HCT116 (cell line): ENCODE measurements around the gene TOPBP1. TPM values are rescaled to one million over a fixed set of nuclear protein-coding genes. Genes with fewer than 3 reads are reported as not detected.

Experiments used
- ATAC-seq: fragments of 200-7000 bp; cut with Tn5 transposase; 2 replicates; pipeline ENCODE4 v1.9.1; 2020; ENCODE audit warnings: mild to moderate bottlenecking, moderate library complexity
- BruUV-seq: library from RNA; stranded (reverse); fragments of 400-500 nt; replicated peaks from 2 replicates; lab custom pipeline; 2021; lab: Mats Ljungman, UMichigan
- CTCF ChIA-PET: fragments of 300-600 bp; sonication (Branson Sonifier 250); formaldehyde crosslinking; loops from one replicate; lab custom pipeline; 2021; ENCODE audit warnings: antibody characterized with exemption; lab: Charles Lee
- POLR2A ChIA-PET: fragments of 300-600, 350-600 bp; sonication (Branson Sonifier 250); formaldehyde crosslinking; loops from one replicate; lab custom pipeline; 2021; ENCODE audit warnings: antibody characterized with exemption; lab: Charles Lee
- RAD21 ChIA-PET, 2 experiments: fragments of 300-600 bp; sonication (Branson Sonifier 250); formaldehyde crosslinking; loops; one replicate each; lab custom pipeline; 2023; ENCODE audit warnings: low total read pairs in 2 of 2; ENCODE audit not compliant: uncharacterized antibody in 2 of 2, unreplicated experiment in 2 of 2, low non-redundant PET in 1 of 2; lab: Charles Lee
- DNase-seq: peaks from one replicate; pipeline ENCODE4 v3.0.0-alpha.2; 2010; ENCODE audit warnings: low read depth, low spot score
- H2AFZ ChIP-seq: fragments of 200-600 bp; shearing (Covaris generic), sonication (generic); 2 replicates; pipeline ENCODE4 v1.6.1; 2017; ENCODE audit warnings: low read depth, mixed run types, mixed read lengths, antibody characterized with exemption, low read length; ENCODE audit not compliant: poor library complexity, severe bottlenecking
- H3K27ac ChIP-seq: 2 replicates; pipeline ENCODE4 v1.5.1; 2012; ENCODE audit warnings: low read depth, low read length
- H3K27me3 ChIP-seq: fragments of 200-600 bp; sonication (generic); 2 replicates; pipeline ENCODE4 v1.6.1; 2016; ENCODE audit warnings: mixed run types, low read length, mixed read lengths; ENCODE audit not compliant: insufficient read depth
- H3K36me3 ChIP-seq, 2 experiments: fragments of 200-500 bp in 1 of 2; fragments of 200-600 bp in 1 of 2; sonication (Bioruptor generic) in 1 of 2; sonication (generic) in 1 of 2; 2 replicates each; pipeline versions ENCODE4 v1.5.1 to v1.6.1; 2014 to 2016; ENCODE audit warnings: low read length in 2 of 2, inconsistent platforms in 1 of 2, mixed read lengths in 1 of 2, mixed run types in 1 of 2; ENCODE audit not compliant: insufficient read depth in 2 of 2, control insufficient read depth in 1 of 2
- H3K4me1 ChIP-seq, 2 experiments: fragments of 200-600 bp in 1 of 2; sonication (generic) in 1 of 2; 2 replicates each; pipeline versions ENCODE4 v1.5.1 to v1.6.1; 2012 to 2017; ENCODE audit warnings: low read length in 2 of 2, inconsistent platforms in 1 of 2, mild to moderate bottlenecking in 1 of 2, mixed read lengths in 1 of 2, mixed run types in 1 of 2, moderate library complexity in 1 of 2; ENCODE audit not compliant: insufficient read depth in 2 of 2, control insufficient read depth in 1 of 2
- H3K4me2 ChIP-seq: fragments of 200-600 bp; sonication (generic); 2 replicates; pipeline ENCODE4 v1.6.1; 2017; ENCODE audit warnings: mixed run types, low read length, mixed read lengths
- H3K4me3 ChIP-seq, 2 experiments: fragments of 200-600 bp in 1 of 2; sonication (generic) in 1 of 2; replicated peaks in 1 of 2; 2 replicates each; pipeline ENCODE4 v1.5.1; 2011 to 2016; ENCODE audit warnings: low read length in 2 of 2, control low read depth in 1 of 2, low read depth in 1 of 2, mild to moderate bottlenecking in 1 of 2, mixed read lengths in 1 of 2, mixed run types in 1 of 2
- H3K79me2 ChIP-seq: fragments of 200-600 bp; sonication (generic); 2 replicates; pipeline ENCODE4 v1.6.1; 2017; ENCODE audit warnings: mild to moderate bottlenecking, mixed run types, low read length, moderate library complexity, mixed read lengths; ENCODE audit not compliant: insufficient read depth
- H3K9ac ChIP-seq: fragments of 200-600 bp; sonication (generic); 2 replicates; pipeline ENCODE4 v1.6.1; 2016; ENCODE audit warnings: low read length, mixed read lengths
- H3K9me2 ChIP-seq: fragments of 200-600 bp; sonication (generic), shearing (Covaris generic); 2 replicates; pipeline ENCODE4 v1.6.1; 2017; ENCODE audit warnings: mixed run types, mild to moderate bottlenecking, moderate library complexity; ENCODE audit not compliant: insufficient read depth
- H3K9me3 ChIP-seq, 2 experiments: fragments of 200-500 bp in 1 of 2; fragments of 200-600 bp in 1 of 2; sonication (Bioruptor generic) in 1 of 2; sonication (generic) in 1 of 2; 2 replicates each; pipeline ENCODE4 v1.6.1; 2014 to 2017; ENCODE audit warnings: low read length in 2 of 2, mixed read lengths in 2 of 2, inconsistent platforms in 1 of 2, low read depth in 1 of 2, mild to moderate bottlenecking in 1 of 2, mixed run types in 1 of 2, moderate library complexity in 1 of 2; ENCODE audit not compliant: control insufficient read depth in 1 of 2, insufficient read depth in 1 of 2
- H4K20me1 ChIP-seq: fragments of 200-600 bp; sonication (generic), shearing (Covaris generic); 2 replicates; pipeline ENCODE4 v1.6.1; 2017; ENCODE audit warnings: mixed run types, mild to moderate bottlenecking, moderate library complexity; ENCODE audit not compliant: insufficient read depth
- CBX3 ChIP-seq: IDR thresholded peaks from 2 replicates; pipeline ENCODE4 v1.6.1; 2012; ENCODE audit warnings: low read depth
- CEBPB ChIP-seq: IDR thresholded peaks from 2 replicates; pipeline ENCODE4 v1.6.1; 2012; ENCODE audit warnings: low read depth
- EGR1 ChIP-seq: IDR thresholded peaks from 2 replicates; pipeline ENCODE4 v1.6.1; 2012; ENCODE audit warnings: low read depth
- ELF1 ChIP-seq: IDR thresholded peaks from 2 replicates; pipeline ENCODE4 v1.6.1; 2012; ENCODE audit warnings: low read depth, borderline replicate concordance
- EZH2 ChIP-seq: fragments of 200-600 bp; sonication (generic); IDR thresholded peaks from 2 replicates; pipeline ENCODE4 v1.6.1; 2017; ENCODE audit warnings: antibody characterized with exemption, mixed run types
- EZH2phosphoT487 ChIP-seq: fragments of 200-600 bp; IDR thresholded peaks from 2 replicates; pipeline ENCODE4 v1.6.1; 2018; ENCODE audit warnings: antibody characterized with exemption, borderline replicate concordance
- FOSL1 ChIP-seq: IDR thresholded peaks from 2 replicates; pipeline ENCODE4 v1.6.1; 2012; ENCODE audit warnings: low read depth
- JUND ChIP-seq: IDR thresholded peaks from 2 replicates; pipeline ENCODE4 v1.6.1; 2012
- POLR2A ChIP-seq: IDR thresholded peaks from 2 replicates; pipeline ENCODE4 v1.7.0; 2011; ENCODE audit warnings: borderline replicate concordance; ENCODE audit not compliant: insufficient read depth, insufficient read length; ENCODE audit errors: extremely low read depth
- POLR2AphosphoS5 ChIP-seq: IDR thresholded peaks from 2 replicates; pipeline ENCODE4 v1.6.1; 2011; ENCODE audit warnings: mild to moderate bottlenecking, low read depth, low read length, moderate library complexity
- RAD21 ChIP-seq: IDR thresholded peaks from 2 replicates; pipeline ENCODE4 v1.6.1; 2012; ENCODE audit warnings: low read depth, mild to moderate bottlenecking
- SIN3A ChIP-seq: IDR thresholded peaks from 2 replicates; pipeline ENCODE4 v1.6.1; 2012; ENCODE audit warnings: low read depth
- SP1 ChIP-seq: IDR thresholded peaks from 2 replicates; pipeline ENCODE4 v1.6.1; 2012; ENCODE audit warnings: low read depth
- TCF7L2 ChIP-seq: IDR thresholded peaks from 2 replicates; pipeline ENCODE4 v1.7.0; 2011; ENCODE audit warnings: borderline replicate concordance, inconsistent platforms; ENCODE audit not compliant: insufficient read depth, insufficient read length; ENCODE audit errors: extremely low read depth
- YY1 ChIP-seq: IDR thresholded peaks from 2 replicates; pipeline ENCODE4 v1.6.1; 2011; ENCODE audit warnings: low read length, low read depth, moderate library complexity, mild to moderate bottlenecking; ENCODE audit not compliant: insufficient replicate concordance; ENCODE audit errors: extremely low read depth
- ZNF274 ChIP-seq: fragments of 200-500 bp; sonication (Bioruptor generic); IDR thresholded peaks from 2 replicates; pipeline ENCODE4 v1.6.1; 2014; ENCODE audit warnings: mild to moderate bottlenecking, low read depth, low read length, inconsistent platforms
- intact Hi-C: fragments of 100-400 bp; cut with micrococcal nuclease; formaldehyde crosslinking; loops from 2 replicates; pipeline ENCODE4 v1.10.0; 2022
- total RNA-seq: library from RNA; stranded (reverse); gene quantifications from one replicate; pipeline ENCODE4 v1.2.1, GENCODE V29; 2021; ENCODE audit not compliant: unreplicated experiment
- TF ChIP-seq, protein P1 (sequence below): IDR thresholded peaks from 2 replicates; pipeline ENCODE4 v1.6.1; 2011; ENCODE audit warnings: mild to moderate bottlenecking, low read length, moderate library complexity; ENCODE audit not compliant: insufficient replicate concordance; ENCODE audit errors: extremely low read depth
- TF ChIP-seq, protein P2 (sequence below), 3 experiments: fragments of 200-600 bp in 1 of 3; sonication (generic) in 1 of 3; IDR thresholded peaks in 2 of 3; conservative IDR thresholded peaks in 1 of 3; 2 replicates each; pipeline ENCODE4 v1.5.1; 2012 to 2017; ENCODE audit warnings: low read depth in 2 of 3, low read length in 2 of 3, antibody characterized with exemption in 1 of 3, borderline replicate concordance in 1 of 3, control low read depth in 1 of 3, mild to moderate bottlenecking in 1 of 3, mixed read lengths in 1 of 3, mixed run types in 1 of 3, moderate library complexity in 1 of 3; ENCODE audit not compliant: insufficient read depth in 1 of 3
- TF ChIP-seq, protein P3 (sequence below): IDR thresholded peaks from 2 replicates; pipeline ENCODE4 v1.6.1; 2012
- TF ChIP-seq, protein P4 (sequence below): IDR thresholded peaks from 2 replicates; pipeline ENCODE4 v1.6.1; 2012; ENCODE audit warnings: low read depth

Gene TOPBP1
- total RNA-seq, 1 experiment from 2014 or later: 42.2 TPM

DNA sequence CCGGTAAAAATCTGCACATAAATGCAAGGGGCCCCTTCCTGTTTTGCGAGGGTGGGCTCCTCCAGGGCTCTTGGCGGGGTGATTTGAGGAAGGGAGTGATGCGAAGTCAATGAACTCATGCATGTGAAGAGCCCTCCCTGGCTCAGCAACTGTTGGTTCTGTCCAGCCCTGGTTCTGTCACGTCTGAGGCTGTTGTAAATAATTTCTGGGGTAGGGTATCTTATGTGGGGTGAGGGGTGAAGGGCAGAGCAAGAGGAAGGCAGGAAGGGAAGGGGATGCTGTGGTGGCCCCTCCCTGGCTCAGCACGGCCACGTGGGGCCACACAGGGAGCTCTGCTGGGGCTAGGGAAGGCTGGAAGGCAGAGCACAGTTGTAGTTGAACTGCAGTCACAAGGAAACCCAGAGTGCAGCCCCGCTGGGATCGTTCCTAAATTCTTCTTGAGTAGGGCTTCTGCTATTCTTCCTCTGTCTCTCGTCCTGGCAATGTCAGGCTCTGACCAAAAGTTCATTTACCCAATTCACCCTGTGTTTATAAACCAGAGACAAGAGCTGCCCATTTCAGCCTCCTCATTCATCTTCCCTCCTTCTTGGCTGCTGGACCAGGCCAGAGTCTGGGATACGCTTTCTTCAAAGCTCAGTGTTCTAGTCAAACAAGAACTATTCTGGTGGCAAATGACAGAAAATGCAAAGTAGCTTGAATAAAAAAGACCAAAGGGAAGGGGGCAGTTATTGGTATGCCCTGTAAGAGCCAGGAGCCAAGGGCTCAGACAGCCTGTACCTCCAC is 14.8 kb upstream of the TOPBP1 start:
- Histone ChIP-seq H3K9me3 (no peaks in the 10 kb centered on the region), H3K27me3 (no peaks in the 10 kb centered on the region), H3K4me2 (no peak overlapping the region), H3K4me1 (no peaks in the 10 kb centered on the region), H3K4me3 (no peak overlapping the region), H3K9ac (no peak overlapping the region), H4K20me1 (no peaks in the 10 kb centered on the region), H2AFZ (no peak overlapping the region), H3K27ac (no peak overlapping the region), H3K9me2 (no peaks in the 10 kb centered on the region), H3K36me3 (no peaks in the 10 kb centered on the region), H3K79me2 (no peaks in the 10 kb centered on the region)
- RAD21 ChIA-PET: no interaction called here
- intact Hi-C loops: no loop called here
- no peak for DNase-seq
- POLR2A ChIA-PET: no interaction called here
- CTCF ChIA-PET: interaction anchor here (1.2 kb wide), 1 partner anchor 13 kb away, joined by 4 read pairs; no protein-coding TSS in a partner anchor
- BruUV-seq: no TSS peak
- TF ChIP-seq ELF1: no peak
- TF ChIP-seq POLR2A: no peak
- no peak for TF ChIP-seq ZNF274
- no peak for TF ChIP-seq EGR1
- TF ChIP-seq POLR2AphosphoS5: no peak
- no peak for TF ChIP-seq JUND
- no peak for TF ChIP-seq EZH2
- no peak for TF ChIP-seq RAD21
- TF ChIP-seq, protein P1, sequence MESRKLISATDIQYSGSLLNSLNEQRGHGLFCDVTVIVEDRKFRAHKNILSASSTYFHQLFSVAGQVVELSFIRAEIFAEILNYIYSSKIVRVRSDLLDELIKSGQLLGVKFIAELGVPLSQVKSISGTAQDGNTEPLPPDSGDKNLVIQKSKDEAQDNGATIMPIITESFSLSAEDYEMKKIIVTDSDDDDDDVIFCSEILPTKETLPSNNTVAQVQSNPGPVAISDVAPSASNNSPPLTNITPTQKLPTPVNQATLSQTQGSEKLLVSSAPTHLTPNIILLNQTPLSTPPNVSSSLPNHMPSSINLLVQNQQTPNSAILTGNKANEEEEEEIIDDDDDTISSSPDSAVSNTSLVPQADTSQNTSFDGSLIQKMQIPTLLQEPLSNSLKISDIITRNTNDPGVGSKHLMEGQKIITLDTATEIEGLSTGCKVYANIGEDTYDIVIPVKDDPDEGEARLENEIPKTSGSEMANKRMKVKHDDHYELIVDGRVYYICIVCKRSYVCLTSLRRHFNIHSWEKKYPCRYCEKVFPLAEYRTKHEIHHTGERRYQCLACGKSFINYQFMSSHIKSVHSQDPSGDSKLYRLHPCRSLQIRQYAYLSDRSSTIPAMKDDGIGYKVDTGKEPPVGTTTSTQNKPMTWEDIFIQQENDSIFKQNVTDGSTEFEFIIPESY: no peak
- TF ChIP-seq FOSL1: no peak
- TF ChIP-seq TCF7L2: no peak
- TF ChIP-seq, protein P2, sequence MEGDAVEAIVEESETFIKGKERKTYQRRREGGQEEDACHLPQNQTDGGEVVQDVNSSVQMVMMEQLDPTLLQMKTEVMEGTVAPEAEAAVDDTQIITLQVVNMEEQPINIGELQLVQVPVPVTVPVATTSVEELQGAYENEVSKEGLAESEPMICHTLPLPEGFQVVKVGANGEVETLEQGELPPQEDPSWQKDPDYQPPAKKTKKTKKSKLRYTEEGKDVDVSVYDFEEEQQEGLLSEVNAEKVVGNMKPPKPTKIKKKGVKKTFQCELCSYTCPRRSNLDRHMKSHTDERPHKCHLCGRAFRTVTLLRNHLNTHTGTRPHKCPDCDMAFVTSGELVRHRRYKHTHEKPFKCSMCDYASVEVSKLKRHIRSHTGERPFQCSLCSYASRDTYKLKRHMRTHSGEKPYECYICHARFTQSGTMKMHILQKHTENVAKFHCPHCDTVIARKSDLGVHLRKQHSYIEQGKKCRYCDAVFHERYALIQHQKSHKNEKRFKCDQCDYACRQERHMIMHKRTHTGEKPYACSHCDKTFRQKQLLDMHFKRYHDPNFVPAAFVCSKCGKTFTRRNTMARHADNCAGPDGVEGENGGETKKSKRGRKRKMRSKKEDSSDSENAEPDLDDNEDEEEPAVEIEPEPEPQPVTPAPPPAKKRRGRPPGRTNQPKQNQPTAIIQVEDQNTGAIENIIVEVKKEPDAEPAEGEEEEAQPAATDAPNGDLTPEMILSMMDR (IDR thresholded peaks at IDR 0.05 in 2 of 3, conservative IDR thresholded peaks at IDR 0.05 in 1 of 3; ENCODE audit: borderline replicate concordance in 1 of 3, insufficient read depth in 1 of 3, low read depth in 2 of 3, low read length in 2 of 3): no peak
- no peak for TF ChIP-seq CBX3
- no peak for TF ChIP-seq EZH2phosphoT487
- TF ChIP-seq YY1: no peak
- no peak for TF ChIP-seq SP1
- no peak for TF ChIP-seq CEBPB
- TF ChIP-seq, protein P3, sequence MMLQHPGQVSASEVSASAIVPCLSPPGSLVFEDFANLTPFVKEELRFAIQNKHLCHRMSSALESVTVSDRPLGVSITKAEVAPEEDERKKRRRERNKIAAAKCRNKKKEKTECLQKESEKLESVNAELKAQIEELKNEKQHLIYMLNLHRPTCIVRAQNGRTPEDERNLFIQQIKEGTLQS: no peak
- no peak for TF ChIP-seq SIN3A
- TF ChIP-seq, protein P4, sequence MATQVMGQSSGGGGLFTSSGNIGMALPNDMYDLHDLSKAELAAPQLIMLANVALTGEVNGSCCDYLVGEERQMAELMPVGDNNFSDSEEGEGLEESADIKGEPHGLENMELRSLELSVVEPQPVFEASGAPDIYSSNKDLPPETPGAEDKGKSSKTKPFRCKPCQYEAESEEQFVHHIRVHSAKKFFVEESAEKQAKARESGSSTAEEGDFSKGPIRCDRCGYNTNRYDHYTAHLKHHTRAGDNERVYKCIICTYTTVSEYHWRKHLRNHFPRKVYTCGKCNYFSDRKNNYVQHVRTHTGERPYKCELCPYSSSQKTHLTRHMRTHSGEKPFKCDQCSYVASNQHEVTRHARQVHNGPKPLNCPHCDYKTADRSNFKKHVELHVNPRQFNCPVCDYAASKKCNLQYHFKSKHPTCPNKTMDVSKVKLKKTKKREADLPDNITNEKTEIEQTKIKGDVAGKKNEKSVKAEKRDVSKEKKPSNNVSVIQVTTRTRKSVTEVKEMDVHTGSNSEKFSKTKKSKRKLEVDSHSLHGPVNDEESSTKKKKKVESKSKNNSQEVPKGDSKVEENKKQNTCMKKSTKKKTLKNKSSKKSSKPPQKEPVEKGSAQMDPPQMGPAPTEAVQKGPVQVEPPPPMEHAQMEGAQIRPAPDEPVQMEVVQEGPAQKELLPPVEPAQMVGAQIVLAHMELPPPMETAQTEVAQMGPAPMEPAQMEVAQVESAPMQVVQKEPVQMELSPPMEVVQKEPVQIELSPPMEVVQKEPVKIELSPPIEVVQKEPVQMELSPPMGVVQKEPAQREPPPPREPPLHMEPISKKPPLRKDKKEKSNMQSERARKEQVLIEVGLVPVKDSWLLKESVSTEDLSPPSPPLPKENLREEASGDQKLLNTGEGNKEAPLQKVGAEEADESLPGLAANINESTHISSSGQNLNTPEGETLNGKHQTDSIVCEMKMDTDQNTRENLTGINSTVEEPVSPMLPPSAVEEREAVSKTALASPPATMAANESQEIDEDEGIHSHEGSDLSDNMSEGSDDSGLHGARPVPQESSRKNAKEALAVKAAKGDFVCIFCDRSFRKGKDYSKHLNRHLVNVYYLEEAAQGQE: no peak
- no peak for ATAC-seq
